Cerebellar cortex (tissue), 1 donor: Measurements from ENCODE around the gene DDX3X.
"Not testable (repeated sequence)": the region's sequence is repeated elsewhere in the genome, so short reads cannot be mapped to it uniquely, and the experiment has no call there.

Source experiments
- DNase-seq: peaks from one replicate; pipeline ENCODE4 v3.0.0-alpha.2; 2015; ENCODE audit warnings: low spot score

The DDX3X gene

DNA sequence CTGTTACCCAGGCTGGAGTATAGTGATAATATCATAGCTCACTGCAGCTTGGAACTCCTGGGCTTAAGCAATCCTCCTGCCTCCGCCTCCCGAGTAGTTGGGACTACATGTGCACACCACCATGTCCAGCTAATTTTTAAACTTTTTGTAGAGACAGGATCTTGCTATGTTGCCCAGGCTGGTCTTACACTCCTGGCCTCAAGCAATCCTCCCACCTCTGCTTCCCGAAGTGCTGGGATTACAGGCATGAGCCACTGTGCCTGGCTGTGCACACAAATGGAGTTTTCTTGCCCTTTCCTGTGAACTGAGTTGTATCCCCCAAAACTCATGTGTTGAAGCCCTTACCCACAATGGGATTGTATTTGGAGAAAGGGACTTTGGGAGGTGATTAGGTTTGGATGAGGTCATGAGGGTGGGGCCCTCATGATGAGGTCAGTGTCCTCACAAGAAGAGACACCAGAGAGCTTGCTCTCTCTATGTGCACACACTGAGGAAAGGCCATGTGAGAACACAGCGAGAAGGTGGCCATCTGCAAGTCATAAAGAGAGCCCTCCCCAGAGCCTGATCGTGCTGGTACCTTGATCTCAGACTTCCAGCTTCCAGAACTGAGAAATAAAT is 40.1 kb downstream of the DDX3X start:
- no peak for DNase-seq

DNA sequence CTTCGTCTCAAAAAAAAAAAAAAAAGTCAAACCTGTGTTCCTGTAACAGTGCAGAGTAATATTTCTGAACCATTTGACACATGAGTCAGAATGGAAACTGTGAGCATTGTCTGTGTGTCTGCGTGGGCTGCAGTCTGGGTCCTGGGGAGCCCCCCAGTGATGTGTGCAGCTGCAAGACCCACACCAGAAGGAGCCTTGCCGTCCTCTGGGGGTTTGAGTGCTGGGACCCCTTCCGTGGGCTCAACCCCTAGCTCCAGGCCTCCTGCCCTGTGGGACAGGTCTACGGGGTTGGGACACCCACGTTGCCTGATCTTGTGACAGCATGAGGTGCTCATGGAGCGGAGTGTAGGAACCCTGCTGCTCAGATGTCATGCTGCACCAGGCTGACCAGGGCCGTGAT is 43.7 kb downstream of the DDX3X start:
- DNase-seq, result no peak

DNA sequence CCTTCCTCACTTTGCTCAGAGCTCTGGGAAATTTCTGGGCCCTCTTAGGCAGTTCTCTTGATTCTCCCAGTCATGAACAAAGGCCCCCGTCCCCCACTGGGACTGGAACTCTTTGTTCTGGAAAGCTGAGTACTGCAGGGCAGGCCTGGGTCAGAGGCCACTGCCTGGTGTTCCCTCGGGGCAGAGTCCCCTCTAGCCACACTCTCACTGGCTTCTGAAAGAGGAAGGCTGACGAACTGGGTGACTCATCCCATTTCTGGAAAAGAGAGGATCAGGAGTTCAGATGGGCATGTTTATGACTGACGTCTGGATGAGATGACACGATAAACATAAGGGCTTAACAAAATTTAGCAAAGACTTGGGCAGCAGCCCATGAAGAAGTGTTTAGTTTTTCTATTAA is 47.7 kb downstream of the DDX3X start:
- no peak for DNase-seq

DNA sequence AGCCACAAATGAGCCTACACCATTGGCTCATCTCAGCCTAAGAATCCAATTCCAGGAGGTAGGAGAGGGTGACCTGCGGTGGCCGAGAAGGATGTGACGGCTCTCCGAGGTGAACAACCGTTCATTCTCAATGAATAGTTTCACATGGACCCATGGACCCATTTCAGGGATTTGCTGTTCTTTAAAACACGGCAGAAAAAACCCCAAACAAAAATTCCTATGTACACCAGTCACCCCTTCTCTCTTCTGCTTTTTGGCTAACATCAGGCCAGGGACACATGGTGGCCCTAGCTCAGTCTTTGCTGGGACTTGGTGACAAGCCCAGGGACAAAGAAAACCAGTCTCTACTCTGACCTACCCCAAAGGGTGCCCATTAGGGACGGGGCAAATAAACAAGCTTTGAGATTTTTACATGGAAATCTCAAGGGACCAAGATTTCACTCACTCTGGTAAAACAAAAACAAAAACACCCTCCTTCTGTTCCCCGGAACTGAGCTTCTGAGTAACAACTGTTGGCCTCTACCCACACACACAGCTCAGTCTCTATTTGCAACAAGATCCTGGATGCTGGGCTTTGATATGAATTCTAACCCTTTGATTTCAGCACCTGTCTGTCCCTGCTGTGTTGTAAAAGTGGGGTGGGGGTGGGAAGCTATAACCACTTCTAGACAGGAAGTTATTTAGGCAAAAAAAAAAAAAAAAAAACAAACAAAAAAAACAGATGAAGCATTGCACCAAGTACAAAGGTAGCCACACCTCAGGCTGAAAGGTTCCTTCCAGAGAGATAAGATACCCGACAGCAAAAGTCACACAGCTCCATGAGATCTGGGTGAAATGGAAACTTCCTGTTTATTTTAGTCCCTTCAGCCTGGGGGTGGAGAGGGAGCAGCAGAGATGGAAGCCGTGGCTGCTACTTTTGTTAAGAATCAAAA is 49.0 kb downstream of the DDX3X start:
- DNase-seq, result no peak

DNA sequence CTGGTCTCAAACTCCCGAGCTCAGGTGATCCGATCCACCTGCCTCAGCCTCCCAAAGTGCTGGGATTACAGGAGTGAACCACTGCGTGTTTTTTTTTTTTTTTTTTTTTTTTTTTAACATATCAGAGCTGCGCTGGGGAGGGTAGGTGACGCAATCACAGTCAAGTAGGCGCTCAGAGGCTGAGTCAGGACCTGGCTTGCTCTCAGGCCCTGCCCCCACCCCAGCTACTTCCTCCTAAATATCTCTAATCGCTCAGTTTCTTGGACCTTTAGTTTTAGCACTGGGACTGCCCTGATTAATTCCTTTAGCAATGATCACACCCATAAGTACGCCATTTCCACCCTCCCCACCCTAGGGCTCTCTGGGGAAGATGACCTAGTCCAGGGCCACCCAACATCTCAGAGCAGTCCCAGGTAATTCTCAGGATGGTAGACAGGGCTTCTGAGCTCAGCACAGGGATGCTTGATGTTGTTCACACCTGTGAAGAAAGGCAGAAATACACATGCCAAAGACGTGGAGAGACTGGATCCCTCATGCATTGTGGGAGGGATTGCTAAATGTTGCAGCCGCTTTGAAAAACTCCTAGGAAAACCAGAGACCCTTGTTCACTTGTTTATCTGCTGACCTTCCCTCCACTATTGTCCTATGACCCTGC is 50.2 kb downstream of the DDX3X start:
- DNase-seq, result no peak

DNA sequence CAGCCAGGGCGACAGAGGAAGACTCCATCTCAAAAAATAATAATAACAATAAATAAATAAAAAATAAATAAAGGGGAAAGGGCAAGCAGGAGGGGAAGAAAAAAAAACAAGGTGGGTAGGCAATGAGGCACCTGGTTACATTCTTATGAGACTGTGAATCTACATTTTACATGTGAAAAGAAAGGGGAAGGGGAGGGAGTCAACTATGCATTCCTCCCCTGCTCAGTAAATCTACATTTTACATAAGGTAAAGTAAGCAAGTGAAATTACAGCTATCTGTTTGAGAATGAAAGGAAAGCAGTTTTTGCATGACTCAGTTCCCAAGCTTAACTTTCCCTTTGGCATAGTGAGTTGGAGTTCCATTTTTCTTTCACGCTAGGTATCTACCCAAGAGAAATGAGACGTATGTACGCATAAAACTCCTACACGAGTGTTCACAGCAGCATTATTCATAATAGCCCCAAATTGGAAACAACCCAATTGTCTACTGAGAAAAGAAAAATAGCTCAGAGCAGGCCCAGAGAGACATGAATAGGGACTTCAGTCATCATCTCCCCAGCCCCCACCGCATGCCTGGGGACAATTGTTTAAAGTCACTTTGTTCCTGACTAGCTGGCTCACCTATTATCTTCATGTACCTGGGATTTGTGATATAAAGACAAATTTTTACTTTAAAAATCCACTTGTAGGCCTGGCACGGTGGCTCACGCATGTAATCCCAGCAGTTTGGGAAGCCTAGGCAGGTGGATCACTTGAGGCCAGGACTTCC is 52.4 kb downstream of the DDX3X start:
- no peak for DNase-seq

DNA sequence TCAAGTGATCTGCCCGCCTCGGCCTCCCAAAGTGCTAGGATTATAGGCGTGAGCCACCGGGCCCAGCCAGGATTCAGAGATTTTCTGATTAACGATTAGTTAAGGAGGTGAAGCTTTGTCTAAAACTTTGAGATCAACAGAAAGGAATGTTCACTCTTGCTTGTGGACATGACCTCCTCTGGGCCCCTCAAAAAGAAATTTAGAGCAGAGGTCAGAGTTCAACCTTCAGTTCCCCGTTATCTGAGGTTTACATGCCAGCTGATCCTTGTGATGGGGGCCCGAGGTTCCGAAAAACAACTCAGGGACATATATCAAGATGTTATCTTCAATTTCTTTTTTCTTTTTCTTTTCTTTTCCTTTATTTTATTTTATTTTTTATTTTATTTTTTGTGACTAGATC is 54.6 kb downstream of the DDX3X start:
- DNase-seq, result no peak

DNA sequence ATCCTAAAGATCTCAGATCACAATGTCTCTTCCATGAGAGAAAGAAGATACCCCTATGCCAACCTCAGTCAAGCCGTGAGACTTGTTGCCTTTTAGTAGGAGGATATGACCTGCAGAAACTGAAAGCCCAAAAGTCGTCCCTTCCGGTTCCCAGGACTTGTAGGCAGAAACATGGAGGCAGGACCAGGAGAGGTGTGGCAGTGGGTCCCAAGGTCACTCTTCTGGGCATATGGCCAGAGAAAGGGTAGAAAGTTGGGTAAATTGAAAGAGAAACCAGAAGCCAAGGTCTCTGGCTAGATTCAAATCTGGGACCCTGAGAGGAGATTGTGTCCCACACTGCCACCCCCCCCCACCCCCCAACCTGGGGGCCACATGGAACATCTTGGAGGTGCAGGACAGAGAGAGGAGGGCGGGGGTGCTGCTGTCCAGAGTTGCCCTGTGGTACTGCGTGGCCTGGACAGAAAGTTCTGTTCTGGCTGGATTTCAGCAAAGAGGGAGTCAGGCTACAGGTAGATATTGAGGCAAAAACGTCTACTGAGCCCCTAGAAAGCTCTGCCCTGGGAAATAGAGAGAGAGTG is 55.4 kb downstream of the DDX3X start:
- DNase-seq, result no peak

DNA sequence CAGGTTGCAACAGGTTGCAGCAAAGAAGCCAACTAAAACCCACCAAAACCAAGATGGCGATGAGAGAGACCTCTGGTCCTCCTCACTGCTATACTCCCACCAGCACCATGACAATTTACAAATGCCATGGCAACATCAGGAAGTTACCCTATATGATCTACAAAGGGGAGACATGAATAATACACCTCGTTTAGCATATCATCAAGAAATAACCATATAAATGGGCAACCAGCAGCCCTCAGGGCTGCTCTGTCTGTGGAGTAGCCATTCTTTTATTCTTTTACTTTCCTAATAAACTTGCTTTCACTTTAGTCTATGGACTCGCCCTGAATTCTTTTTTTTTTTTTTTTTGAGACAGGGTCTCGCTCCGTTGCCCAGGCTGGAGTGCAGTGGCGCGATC is 56.6 kb downstream of the DDX3X start:
- DNase-seq, result not testable (repeated sequence)

DNA sequence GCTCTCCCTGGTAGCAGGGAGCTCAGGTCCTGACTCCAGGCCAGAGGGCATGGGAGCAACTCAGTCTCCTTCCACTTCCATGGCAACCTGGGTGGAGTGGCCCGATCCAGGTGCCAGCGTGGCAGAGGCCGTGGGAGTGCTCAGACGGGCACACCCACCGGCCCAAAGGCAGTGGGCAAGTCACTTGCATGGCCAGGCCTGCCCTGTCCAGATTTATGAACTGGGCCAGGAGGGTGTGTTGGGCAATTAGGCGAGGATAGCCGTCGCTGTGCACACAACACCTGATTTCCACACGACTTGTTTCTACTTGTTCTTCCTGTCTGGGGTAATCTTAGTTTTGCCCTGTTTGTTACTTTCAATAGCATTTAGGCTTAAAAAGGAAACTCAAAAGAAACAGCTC is 57.6 kb downstream of the DDX3X start:
- DNase-seq, result no peak

DNA sequence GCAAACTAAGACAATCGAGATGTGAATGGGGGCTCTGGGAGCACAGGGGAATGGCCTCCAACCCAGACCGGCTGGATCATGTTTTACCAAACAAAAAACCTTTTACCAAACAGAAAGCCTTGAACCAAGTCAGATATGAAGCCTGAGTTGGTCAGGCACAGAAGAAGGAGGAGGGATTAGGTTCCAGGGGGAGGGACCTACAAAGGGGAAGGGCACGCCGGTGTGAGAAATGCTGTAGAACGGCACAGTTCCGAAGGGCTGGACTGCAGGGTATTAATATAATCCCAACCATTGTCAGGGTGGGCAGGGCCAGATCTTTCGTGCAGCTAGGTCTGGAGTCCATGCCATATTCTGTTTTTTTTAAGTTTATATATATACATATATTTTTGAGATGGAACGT is 60.3 kb downstream of the DDX3X start:
- DNase-seq, result no peak

DNA sequence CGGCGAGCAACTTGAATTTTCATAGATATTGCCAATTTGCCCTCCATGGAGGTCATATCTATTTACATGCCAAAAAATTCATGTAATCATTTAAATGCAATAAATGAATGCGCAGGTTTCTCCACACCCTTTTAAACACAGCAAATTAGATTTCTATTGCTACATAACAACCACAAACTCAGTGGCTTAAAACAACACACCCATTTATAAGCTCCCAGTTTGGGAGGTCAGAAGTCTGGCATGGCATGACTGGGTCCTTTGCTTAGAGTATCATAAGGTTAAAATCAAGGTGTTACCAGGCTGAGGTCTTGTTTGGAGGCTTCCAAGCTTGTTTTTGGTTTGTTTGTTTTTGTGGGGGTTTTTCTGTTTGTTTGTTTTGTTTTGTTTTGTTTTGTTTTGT is 63.3 kb downstream of the DDX3X start:
- no peak for DNase-seq

DNA sequence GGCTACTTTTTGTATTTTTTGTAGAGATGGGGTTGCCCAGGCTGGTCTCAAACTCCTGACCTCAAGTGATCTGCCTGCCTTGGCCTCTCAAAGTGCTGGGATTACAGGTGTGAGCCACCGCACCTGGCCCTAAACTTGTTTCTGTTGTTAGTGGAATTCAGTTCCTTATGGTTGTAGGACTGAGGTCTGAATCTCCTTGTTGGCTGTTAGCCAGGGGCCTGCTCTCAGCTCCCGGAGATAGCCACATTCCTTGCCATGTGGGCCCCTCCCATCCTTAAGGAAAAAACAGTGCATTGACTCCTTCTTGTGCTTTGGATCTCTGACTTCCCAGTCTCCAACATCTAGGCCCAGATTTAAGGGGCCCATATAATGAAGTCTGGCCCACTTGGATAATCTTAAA is 63.8 kb downstream of the DDX3X start:
- no peak for DNase-seq

DNA sequence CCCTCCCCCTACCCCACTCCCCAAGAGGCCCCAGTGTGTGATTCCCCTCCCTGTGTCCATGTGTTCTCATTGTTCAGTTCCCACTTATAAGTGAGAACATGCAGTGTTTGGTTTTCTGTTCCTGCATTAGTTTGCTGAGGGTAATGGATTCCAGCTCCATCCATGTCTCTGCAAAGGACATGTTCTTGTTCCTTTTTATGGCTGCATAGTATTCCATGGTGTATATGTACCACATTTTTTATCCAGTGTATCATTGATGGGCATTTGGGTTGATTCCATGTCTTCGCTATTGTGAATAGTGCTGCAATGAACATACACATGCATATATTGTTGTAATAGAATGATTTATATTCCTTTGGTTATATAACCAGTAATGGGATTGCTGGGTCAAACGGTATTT is 68.6 kb downstream of the DDX3X start:
- not testable (repeated sequence) for DNase-seq

DNA sequence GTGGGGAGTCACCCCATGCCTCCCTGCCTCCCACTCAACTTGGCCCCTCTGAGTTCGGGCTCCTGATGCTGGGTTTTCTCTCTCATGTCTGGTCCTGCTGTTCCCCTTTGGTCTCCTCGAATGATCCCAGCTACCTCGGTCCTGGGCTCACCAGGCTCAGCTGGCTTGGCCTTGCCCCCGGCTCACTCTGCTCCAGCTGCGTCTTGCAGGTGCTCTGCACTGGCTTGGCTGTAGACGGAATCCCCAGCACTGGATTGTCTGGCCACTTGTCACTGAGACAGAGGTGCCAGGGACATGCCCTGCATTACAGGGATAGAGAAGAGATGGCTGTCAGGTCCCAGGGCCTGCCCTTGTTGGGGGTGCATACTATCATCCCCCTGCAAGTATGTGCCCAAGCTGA is 71.6 kb downstream of the DDX3X start:
- no peak for DNase-seq

DNA sequence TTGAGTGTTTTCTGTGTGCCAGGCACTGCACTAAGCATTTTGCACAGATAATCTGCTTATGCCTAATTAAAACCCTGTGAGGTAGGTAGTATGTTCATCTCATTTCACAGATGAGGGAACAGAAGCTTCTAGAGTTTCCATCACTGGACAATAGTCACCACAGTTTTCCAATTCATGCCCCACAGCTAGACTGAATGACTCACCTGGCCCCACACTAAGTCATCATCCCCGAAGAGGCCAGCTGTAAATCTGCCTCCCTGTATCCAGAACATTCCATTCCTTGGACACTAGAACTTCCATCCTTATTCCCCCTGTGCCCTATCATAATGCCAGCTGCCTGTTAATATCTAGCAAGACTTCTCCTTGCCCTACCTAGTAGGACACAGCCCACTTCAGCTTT is 72.2 kb downstream of the DDX3X start:
- no peak for DNase-seq

DNA sequence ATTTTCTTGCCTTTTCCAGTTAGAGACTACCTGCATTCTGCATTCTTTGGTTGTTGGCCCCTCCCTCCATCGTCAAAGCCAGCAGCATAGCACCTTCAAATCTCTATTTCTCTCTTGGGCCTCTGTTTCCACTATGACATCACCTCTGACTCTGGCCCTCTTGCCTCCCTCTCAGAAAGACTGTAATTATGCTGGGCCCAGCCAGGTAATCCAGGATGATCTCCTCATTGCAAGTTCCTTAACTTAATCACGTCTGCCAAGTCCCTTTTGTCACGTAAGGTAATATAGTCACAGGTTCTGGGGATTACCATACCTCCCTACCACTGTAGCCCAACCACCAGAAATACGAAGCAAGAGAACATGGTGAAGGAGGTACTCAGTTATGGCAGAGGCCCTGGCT is 73.9 kb downstream of the DDX3X start:
- no peak for DNase-seq

DNA sequence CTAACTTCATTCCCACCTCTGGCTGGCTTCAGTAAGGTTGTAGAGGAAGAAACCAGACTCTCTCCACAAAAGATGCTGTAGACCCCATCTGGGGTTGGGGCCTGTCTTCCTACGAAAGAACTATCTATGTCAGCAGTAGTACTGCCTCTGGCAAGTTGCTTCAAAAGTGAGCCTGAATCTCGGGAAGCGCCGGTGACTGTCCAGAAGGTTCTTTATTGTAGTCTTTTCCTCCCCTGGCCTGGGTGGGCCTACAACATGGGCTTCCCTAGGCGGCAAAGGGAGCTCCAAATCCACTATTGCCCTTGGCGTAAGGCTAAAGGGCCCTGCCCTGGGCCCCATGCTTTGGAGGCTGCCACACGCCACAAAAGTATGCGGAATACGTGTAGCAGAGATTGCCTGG is 74.6 kb downstream of the DDX3X start:
- no peak for DNase-seq

DNA sequence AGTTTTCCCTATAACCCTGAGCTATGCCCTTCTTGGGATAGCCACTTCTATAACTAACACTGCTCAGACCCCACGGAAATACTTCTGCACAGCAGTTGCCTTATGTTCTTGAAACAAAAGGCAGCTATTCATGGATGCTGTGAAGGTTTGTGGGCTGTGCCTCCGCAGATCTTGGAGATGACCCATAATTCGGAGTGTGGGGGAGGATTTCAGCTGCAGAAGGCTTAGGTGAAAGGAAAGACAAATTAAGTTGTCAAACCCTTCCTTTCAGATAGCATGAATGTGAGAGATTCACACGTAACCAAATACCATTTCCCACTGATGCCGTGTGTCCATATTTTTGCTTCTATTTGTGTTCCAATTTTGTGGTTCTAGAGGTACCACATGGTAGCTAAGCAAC is 75.0 kb downstream of the DDX3X start:
- no peak for DNase-seq

DNA sequence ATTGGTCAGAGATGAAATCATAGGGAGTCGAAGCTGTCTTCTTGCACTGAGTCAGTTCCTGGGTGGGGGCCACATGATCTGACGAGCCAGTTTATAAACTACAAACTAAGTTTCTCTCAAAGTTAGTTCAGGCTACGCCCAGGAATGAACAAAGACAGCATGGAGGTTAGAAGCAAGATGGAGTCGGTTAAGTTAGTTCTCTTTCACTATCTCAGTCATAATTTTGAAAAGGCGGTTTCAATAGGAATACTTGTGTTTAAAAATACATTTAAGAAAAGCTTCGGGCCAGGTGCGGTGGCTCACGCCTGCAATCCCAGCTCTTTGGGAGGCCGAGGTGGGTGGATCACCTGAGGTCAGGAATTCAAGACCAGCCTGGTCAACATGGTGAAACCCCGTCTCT is 77.3 kb downstream of the DDX3X start:
- not testable (repeated sequence) for DNase-seq

DNA sequence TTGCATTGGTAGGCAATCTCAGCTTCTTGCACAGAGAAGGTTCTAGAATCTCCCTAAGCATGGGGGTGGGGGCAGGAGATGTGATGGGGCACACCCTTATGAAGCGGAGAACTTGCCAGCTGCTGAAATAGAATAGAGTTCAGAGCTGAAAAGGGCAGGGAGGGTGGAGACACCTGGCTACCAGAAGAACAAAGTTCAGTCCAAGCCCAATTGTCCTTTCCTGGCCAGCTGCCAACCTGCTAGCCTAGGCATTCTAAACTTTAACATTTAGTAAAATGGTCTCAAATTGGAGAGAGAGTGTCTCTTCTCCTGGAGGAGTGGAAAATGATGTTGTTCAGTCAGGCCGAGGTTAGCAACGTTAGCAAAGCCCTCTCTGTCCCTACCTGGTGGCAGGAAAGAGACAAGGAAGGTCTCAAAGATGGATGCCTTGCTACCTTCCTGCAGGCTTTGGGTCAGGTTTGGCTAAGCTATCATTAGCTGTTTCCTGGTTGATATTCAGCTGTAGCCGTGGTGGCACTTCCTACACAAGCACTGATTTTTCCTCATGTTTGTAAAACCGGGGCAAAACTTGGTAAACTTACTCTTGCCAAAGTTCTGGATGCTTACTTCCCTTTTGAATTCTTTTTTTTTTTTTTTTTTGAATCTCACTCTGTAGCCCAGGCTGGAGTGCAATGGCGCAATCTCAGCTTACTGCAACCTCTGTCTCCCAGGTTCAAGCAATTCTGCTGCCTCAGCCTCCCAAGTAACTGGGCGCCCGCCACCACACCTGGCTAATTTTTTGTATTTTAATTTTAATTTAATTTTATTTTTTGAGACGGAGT is 78.5 kb downstream of the DDX3X start:
- no peak for DNase-seq
